Parathyroid adenoma (tissue), 2 donors: ENCODE data around the gene COX6B2.

Experiments
- H2AFZ ChIP-seq: fragments of 300-600 bp; sonication (generic); one replicate; pipeline ENCODE4 v1.7.0; 2017; ENCODE audit warnings: antibody characterized with exemption, mild to moderate bottlenecking
- H3K27ac ChIP-seq: fragments of 300-600 bp; sonication (generic); one replicate; pipeline ENCODE4 v1.7.0; 2017
- H3K27me3 ChIP-seq: fragments of 300-600 bp; sonication (generic); one replicate; pipeline ENCODE4 v1.7.0; 2017; ENCODE audit warnings: low read length; ENCODE audit not compliant: control insufficient read depth, insufficient read depth
- H3K36me3 ChIP-seq: fragments of 300-600 bp; sonication (generic); one replicate; pipeline ENCODE4 v1.7.0; 2017; ENCODE audit warnings: low read length; ENCODE audit not compliant: control insufficient read depth, insufficient read depth
- H3K4me1 ChIP-seq: fragments of 300-600 bp; sonication (generic); one replicate; pipeline ENCODE4 v1.7.0; 2017; ENCODE audit warnings: control low read depth
- H3K4me2 ChIP-seq: fragments of 300-600 bp; sonication (generic); one replicate; pipeline ENCODE4 v1.7.0; 2017; ENCODE audit warnings: low read length
- H3K4me3 ChIP-seq: fragments of 300-600 bp; sonication (generic); one replicate; pipeline ENCODE4 v1.7.0; 2017; ENCODE audit warnings: low read depth, low read length
- H3K79me2 ChIP-seq: fragments of 300-600 bp; sonication (generic); one replicate; pipeline ENCODE4 v1.7.0; 2017; ENCODE audit warnings: control low read depth
- H3K9ac ChIP-seq: fragments of 300-600 bp; sonication (generic); one replicate; pipeline ENCODE4 v1.7.0; 2017; ENCODE audit warnings: mild to moderate bottlenecking
- H3K9me3 ChIP-seq: fragments of 300-600 bp; sonication (generic); one replicate; pipeline ENCODE4 v1.7.0; 2017; ENCODE audit warnings: low read length; ENCODE audit not compliant: control insufficient read depth
- CTCF ChIP-seq: fragments of 300-600 bp; sonication (generic); IDR thresholded peaks from one replicate; pipeline ENCODE4 v1.7.0; 2017; ENCODE audit warnings: antibody characterized with exemption, mild to moderate bottlenecking
- donor health status: primary hyperparathyroidism.

Gene COX6B2

GRCh38 chr19:55360902-55361301 is 6.4 kb upstream of the COX6B2 start:
- no peak overlapping the region for H3K4me2 ChIP-seq
- no peaks in the 10 kb centered on the region for H3K36me3 ChIP-seq
- TF ChIP-seq CTCF = no peak
- H3K9me3 ChIP-seq = no peaks in the 10 kb centered on the region
- no peaks in the 10 kb centered on the region for H3K79me2 ChIP-seq
- H3K9ac ChIP-seq = no peak overlapping the region
- H3K4me3 ChIP-seq = no peak overlapping the region
- H3K27me3 ChIP-seq = no peaks in the 10 kb centered on the region
- no peak overlapping the region for H2AFZ ChIP-seq
- H3K4me1 ChIP-seq = no peaks in the 10 kb centered on the region
- H3K27ac ChIP-seq = no peak overlapping the region

GRCh38 chr19:55358943-55359908 is 4.7 kb upstream of the COX6B2 start:
- Histone ChIP-seq H3K4me1 (no peaks in the 10 kb centered on the region), H3K27ac (no peak overlapping the region), H2AFZ (no peak overlapping the region), H3K9me3 (no peaks in the 10 kb centered on the region), H3K9ac (no peak overlapping the region), H3K27me3 (no peaks in the 10 kb centered on the region), H3K4me3 (no peak overlapping the region), H3K36me3 (no peaks in the 10 kb centered on the region), H3K4me2 (no peak overlapping the region), H3K79me2 (no peaks in the 10 kb centered on the region)
- TF ChIP-seq CTCF = no peak

- Histone ChIP-seq H3K27me3 (no peaks in the 10 kb centered on the region), H3K4me2 (no peak overlapping the region), H3K36me3 (no peaks in the 10 kb centered on the region), H3K9me3 (no peaks in the 10 kb centered on the region), H3K9ac (no peak overlapping the region), H3K27ac (no peak overlapping the region), H3K79me2 (no peaks in the 10 kb centered on the region), H3K4me3 (no peak overlapping the region), H2AFZ (no peak overlapping the region), H3K4me1 (no peaks in the 10 kb centered on the region)
- TF ChIP-seq CTCF = no peak
Measured at GRCh38 chr19:55358493-55358892, 4.0 kb upstream of the COX6B2 start.

- no peaks in the 10 kb centered on the region for H3K27me3 ChIP-seq
- no peaks in the 10 kb centered on the region for H3K36me3 ChIP-seq
- no peak overlapping the region for H2AFZ ChIP-seq
- H3K4me1 ChIP-seq = no peaks in the 10 kb centered on the region
- no peak overlapping the region for H3K27ac ChIP-seq
- H3K4me2 ChIP-seq = no peak overlapping the region
- H3K9ac ChIP-seq = no peak overlapping the region
- TF ChIP-seq CTCF = no peak
- no peak overlapping the region for H3K4me3 ChIP-seq
- no peaks in the 10 kb centered on the region for H3K9me3 ChIP-seq
- H3K79me2 ChIP-seq = no peaks in the 10 kb centered on the region
Measured at GRCh38 chr19:55355213-55355821, 798 bp upstream of the COX6B2 start.
